Left renal cortex interstitium (tissue), 4 donors: ENCODE results near the gene BCDIN3D. TPM values are rescaled to one million over a fixed set of nuclear protein-coding genes. Genes with fewer than 3 reads are reported as not detected.
"Not testable (repeated sequence)": the region's sequence is repeated elsewhere in the genome, so short reads cannot be mapped to it uniquely, and the experiment has no call there.

Experiments
- DNase-seq, 4 donors: peaks; one replicate each; pipeline ENCODE4 v3.0.0-alpha.2; 2013; ENCODE audit warnings: low read depth in 4 of 4, low spot score in 2 of 4, missing footprints in 1 of 4
- polyA plus RNA-seq, 4 donors: library from polyadenylated mRNA; unstranded; fragments of 120-200 nt; gene quantifications; one replicate each; pipeline ENCODE4 v1.2.1, GENCODE V29; 2013; ENCODE audit not compliant: insufficient read length in 4 of 4

BCDIN3D gene
- polyA plus RNA-seq, 4 donors: 6.9 to 8.8 (median 8.1) TPM

- DNase-seq: no peak
These were observed 34.2 kb upstream of the BCDIN3D start for GRCh38 chr12:49877066-49877465.

GRCh38 chr12:49876070-49876469 lies 33.2 kb upstream of the BCDIN3D start:
- no peak for DNase-seq

GRCh38 chr12:49875115-49875720 lies 32.3 kb upstream of the BCDIN3D start:
- DNase-seq: no peak

GRCh38 chr12:49874142-49874897 lies 31.4 kb upstream of the BCDIN3D start:
- DNase-seq: no peak

GRCh38 chr12:49873361-49873934 lies 30.5 kb upstream of the BCDIN3D start:
- DNase-seq: no peak

DNA sequence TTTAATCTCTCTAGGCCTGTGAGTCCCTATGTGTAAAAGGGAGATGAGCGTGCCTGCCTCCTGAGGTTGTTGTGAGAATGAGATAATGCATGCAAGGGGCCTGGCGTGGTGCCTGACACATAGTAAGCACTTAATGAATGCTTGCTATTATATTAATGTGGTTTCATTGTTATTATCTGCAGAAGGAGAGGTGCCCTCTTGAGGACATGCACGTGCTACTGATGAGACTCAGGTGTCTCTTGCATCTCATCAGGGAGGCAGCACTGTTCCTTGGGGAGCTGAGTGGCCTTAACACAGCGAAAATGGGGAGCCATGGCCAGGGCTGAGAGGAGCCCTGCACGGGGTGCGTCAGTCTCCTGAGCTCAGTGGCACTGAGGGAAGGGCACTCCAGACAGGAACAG lies 29.9 kb upstream of the BCDIN3D start:
- no peak for DNase-seq

DNA sequence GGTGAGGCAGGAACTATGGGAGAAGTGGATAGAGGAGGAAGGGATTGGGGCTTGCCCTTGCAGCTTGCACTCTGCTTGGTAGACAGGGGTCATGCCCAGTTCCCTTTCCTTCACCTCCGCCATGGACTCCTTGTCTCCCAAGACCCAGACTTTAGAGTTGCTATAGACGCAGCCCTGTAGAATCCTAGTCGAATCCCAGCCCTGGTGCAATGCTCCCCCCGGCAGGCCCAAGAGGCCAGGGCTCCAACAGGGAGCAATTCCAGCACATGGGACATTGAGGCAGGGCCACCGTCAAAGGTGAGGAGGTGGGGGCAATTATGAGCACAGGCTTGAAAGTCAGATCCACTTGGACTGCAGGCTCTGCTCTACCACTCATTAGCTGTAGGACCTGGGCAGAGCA lies 29.5 kb upstream of the BCDIN3D start:
- DNase-seq: no peak

DNA sequence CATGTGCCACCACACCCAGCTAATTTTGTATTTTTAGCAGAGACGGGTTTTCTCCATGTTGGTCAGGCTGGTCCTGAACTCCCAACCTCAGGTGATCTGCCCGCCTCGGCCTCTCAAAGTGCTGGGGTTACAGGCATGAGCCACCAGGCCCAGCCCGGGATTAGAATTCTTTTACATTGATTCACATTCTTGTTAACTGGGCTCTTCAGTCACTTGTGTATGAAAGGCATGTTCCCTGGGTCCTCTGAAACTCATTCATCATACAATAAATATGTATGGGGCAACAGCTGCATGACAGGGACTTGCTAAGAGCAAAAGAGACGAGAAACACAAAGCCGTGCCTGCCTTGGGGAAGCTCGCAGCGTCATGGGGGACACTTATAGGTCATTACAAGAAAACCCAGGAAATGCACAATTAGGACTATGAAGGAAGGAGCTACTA lies 28.9 kb upstream of the BCDIN3D start:
- DNase-seq: not testable (repeated sequence)

DNA sequence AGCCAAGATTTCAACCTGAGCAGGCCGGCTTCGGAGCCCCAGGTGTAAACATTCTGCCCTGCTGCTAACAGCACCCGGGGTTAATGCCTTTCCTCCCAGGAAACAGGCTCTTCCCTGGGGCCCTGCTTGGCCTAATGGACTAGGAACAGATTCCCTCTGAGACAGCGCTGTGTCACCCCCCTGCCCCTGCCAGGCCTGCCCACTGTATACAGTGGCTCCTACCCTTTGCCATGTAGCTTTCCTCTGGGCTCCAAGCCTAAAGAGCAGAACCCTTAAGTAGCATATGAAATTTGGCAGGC lies 28.3 kb upstream of the BCDIN3D start:
- DNase-seq: no peak

DNA sequence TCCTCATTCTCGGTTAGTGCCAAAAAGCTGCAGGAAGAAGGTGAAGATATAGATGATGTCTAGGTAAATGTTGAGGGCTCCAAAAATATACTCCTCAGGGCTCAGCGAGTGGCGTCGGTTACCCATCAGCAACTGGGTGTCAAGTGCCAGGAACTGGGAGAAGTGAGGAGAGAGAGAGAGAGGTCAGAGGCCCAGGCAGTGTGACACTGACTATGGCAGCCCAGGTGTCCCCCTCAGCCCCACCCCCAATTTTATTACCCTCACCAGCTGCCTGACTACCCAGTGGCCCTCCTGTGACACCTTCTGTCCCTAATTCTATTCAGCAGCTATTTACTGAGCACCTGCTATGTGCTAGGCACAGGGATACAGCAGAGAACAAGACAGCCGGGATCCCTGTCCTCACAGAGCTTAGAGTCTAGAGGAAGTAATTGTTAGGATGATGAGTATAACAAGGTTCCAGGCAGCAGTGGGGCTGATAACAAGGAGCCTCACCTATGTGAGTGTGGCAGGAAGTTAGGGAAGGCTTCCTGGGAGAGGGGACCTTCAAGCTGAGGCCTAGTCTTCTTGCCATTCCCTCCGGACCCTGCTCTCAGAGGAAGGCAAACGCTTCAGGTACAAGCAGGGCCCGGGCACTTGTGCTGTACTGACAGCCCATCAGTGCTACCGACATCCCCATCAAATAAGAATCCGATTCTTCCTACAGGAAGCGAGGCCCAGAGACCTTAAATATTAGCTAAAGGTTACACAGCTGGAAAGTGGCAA lies 27.8 kb upstream of the BCDIN3D start:
- DNase-seq: no peak

DNA sequence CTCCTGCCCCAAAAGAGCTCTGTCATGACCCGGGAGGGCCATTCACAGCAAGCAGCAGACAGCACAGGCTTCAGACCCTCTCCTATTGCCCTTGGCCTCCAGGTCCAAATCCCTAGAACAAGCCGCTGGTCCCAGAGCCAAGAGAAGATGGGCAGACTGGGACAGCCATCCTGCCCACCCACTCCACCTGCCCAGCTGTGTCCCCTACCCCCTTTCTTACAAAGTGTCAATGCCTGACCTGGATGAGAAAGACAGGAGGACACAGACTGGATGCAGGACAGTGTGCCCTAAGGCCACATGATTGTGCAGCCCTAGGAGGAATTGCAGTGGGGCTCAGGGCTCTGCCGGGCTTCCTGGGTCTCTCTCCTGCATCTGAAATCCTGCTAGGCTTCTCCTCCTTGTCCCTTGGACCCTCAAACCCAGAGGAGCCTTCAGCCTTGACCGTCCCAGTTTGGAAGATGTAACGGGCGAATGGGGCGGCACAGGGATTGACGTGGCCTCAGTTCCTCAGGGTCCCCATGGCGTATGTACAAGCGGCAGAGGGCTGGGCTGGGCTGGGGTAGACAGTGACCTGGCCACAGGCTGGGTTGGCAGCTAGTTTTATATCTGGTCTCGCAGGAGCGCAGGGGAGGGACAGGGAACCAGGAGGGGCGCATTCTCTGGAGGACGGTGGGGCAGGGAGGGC lies 27.1 kb upstream of the BCDIN3D start:
- no peak for DNase-seq

DNA sequence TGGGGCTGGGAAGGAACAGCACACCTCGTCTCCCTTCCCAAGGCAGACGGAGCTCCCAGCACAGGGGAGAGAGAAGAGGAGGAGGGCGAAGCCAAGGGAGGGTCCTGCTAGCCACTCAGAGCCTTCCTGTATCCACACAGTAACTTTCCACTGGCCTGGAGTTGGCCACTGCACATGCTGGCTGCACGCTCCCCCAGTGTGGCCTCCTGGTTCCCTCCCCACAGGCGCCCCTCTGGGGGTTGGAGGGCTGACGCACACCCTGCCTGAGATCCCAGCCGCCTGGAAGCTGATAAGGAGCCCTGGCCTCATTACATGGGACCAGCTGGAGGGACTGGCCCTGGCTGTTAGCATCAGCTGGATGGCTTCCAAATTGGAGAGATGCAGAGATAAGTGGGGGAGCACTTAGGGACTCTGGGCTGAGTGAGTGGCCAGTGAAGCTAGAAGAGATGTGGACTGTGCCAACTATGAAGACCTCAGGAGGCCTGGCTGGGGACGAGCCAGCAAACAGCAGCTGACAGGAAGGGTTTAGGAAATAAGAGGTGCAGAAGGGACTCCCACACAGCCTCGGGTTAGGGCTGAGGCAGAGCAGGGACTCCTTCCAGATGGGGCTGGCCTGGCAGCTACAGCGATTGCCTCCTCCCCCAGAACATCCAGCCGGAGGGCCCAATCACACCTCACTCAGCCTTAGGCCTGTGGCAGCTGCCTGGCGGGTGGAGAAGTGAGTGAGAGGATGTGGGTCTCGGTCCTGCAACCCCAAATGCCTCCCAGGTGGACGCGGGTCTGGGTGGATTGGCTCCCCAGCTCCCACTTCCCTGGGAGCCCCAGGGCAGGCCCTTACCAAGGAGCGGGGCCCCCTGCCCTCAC lies 26.3 kb upstream of the BCDIN3D start:
- DNase-seq: peak; percentile 68 to 82 (median 77)

- no peak for DNase-seq
These were observed 25.5 kb upstream of the BCDIN3D start for GRCh38 chr12:49868449-49868848.

DNA sequence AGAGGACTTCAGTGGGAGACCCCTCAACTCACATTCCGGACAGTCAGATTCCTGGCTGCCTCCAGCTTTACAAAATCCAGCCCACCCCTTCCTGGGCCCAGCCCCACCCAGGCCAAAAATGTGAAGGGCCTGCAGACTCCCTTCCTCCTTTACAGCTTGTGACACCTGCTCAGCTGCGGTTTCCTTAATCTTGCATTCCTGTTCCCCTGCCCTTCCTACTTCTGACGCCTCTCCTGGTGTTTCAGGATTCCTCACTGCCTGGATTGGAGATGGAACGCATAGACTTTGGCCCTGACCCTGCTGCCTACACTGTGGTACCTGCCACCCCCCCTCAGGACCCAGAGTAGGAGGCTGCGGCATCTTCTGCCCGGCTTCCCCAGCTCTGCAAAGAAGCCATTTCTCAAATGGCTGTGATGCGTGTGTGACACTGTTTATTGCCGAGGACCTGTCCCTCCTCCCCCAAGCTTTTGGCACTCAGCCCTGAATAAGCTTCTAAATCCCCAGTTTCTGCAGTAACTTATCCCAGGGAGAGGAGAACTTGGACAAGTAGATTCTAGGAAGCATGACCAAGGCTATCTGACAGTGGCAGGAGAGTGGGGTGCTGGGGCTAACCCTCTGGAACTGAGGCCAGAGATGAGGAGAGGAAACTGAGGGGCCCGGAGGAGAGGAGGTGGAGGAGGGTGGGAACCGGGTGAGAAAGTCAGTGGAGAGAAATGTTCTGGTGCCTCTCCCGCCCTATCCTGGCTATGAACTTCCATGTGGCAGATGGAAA lies 24.9 kb upstream of the BCDIN3D start:
- DNase-seq: no peak

GRCh38 chr12:49866859-49867569 lies 24.1 kb upstream of the BCDIN3D start:
- DNase-seq: peak in 2 of 4 donors; percentile 47 to 66

- no peak for DNase-seq
These were observed 22.9 kb upstream of the BCDIN3D start for GRCh38 chr12:49865782-49866135.

DNA sequence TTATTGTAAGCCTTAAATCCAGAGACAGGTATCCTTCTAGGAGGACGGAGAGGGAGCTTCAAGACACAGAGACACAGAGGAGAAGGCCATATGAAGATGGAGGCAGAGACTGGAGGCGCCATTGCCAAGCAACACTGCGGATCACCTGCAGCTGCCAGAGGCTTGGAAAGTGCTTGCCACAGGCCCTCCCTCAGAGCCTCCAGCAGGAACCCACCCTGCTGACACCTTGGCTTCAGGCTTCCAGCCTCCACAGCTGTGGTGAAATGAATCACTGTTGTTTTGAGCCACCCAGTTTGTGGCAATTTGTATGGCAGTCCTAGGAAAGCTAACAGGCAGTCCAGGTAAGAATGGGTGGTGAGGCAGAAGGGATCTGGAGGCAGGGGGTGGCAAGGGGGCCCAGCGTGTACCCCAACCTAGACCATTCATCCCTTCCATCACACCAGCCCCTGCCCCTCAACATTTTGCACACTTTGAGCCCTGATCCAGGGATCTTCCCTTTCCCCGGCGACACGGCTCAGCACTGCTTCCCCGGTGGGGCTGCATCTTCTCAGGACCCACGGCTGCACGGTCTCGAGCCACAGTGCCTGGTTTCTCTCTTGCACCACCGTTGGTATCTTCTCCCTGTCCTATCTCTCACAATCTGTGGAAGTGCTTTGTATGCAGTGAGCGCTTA lies 22.3 kb upstream of the BCDIN3D start:
- no peak for DNase-seq

- no peak for DNase-seq
These were observed 21.8 kb upstream of the BCDIN3D start for GRCh38 chr12:49864798-49865090.
